Stimulated activated naive B cell treated with anti-CD40 and anti-IgM and Interleukin-4, amounts not matched to agents 10 μg/mL and 1 μg/mL and 100 μg/mL, for 72 hours (primary cell): ENCODE data around the gene LNPEP.
A peak's percentile ranks its signal among the peaks of the same experiment; 100 is the strongest.

Experiments
- ATAC-seq, 2 donors: fragments of 150-1000 bp; cut with Tn5 transposase; replicated peaks; 2 replicates each; pipeline ENCODE4 v1.10.0; 2021; ENCODE audit warnings: moderate library complexity in 1 of 2
- DNase-seq: peaks from one replicate; pipeline ENCODE4 v3.0.0; 2021
- H3K27ac Mint-ChIP-seq: one replicate; pipeline ENCODE4 v1.8.0; 2022; ENCODE audit warnings: mild to moderate bottlenecking, mixed read lengths
- H3K27me3 Mint-ChIP-seq, 2 donors: one replicate each; pipeline ENCODE4 v1.8.0; 2022; ENCODE audit warnings: mixed read lengths in 2 of 2
- H3K36me3 Mint-ChIP-seq, 2 donors: one replicate each; pipeline ENCODE4 v1.8.0; 2022; ENCODE audit warnings: mixed read lengths in 2 of 2, mild to moderate bottlenecking in 1 of 2
- H3K4me1 Mint-ChIP-seq, 2 donors: one replicate each; pipeline ENCODE4 v1.8.0; 2022; ENCODE audit warnings: mixed read lengths in 2 of 2, mild to moderate bottlenecking in 1 of 2
- H3K4me3 Mint-ChIP-seq, 2 donors: one replicate each; pipeline ENCODE4 v1.8.0; 2022; ENCODE audit warnings: mild to moderate bottlenecking in 2 of 2, mixed read lengths in 2 of 2, moderate library complexity in 1 of 2
- H3K9me3 Mint-ChIP-seq, 2 donors: one replicate each; pipeline ENCODE4 v1.8.0; 2022; ENCODE audit warnings: mixed read lengths in 2 of 2, mild to moderate bottlenecking in 1 of 2

LNPEP gene

DNA sequence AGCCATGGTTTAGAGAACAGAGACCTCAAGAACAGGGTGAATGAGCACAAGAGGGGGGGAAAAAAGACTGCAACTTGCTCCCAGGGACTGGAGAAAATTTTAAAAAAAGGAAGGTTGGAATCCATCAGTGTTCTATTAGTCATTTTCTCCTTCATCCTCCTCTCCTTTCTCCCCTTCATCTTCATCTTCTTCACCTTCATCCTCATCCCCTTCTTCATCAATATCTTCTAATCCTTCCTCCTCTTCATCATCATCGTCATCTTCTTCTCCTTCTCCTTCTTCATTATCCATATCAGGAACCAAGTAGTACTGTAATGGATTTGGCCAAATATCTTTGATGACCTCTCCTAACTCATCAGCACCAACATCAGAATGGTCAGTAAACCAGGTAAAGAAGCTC, 120.4 kb downstream of the LNPEP start:
- peaks cover 0 to 12% of the 10 kb centered on the region in 2 donors for H3K9me3 Mint-ChIP-seq
- no peak for ATAC-seq
- H3K27ac Mint-ChIP-seq: no peak overlapping the region
- no peaks in the 10 kb centered on the region for H3K4me1 Mint-ChIP-seq
- no peak for DNase-seq
- peaks cover 10 to 15% of the 10 kb centered on the region in 2 donors for H3K36me3 Mint-ChIP-seq
- peaks cover 0 to 4% of the 10 kb centered on the region in 2 donors for H3K27me3 Mint-ChIP-seq
- H3K4me3 Mint-ChIP-seq: no peak overlapping the region

DNA sequence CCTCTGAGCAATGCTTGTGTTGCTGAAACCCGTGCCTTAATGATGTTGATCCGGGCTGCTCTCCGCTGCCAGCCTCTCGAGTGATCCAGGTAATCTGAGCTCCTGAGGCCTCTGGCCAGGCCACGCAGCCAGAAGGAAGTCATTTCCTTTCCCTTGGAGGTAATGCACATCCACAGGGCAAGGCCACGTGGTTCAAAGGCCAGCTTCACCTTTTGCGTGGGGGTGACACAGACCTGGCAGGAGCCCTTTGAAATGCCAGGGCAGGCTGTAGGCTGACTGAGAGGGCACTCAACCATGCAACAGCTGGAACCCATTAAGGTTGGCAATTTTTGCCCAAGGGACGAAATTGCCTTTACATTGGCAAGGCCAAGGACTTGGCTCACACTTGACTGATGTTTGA, 126.2 kb downstream of the LNPEP start:
- H3K27ac Mint-ChIP-seq: no peak overlapping the region
- H3K4me1 Mint-ChIP-seq: peaks cover 0 to 5% of the 10 kb centered on the region in 2 donors
- no peak overlapping the region for H3K4me3 Mint-ChIP-seq
- ATAC-seq (peak; percentile 38 to 50), DNase-seq (no peak)
- H3K27me3 Mint-ChIP-seq: no peaks in the 10 kb centered on the region
- peaks cover 0 to 9% of the 10 kb centered on the region in 2 donors for H3K9me3 Mint-ChIP-seq
- H3K36me3 Mint-ChIP-seq: peaks cover 3 to 12% of the 10 kb centered on the region in 2 donors

DNA sequence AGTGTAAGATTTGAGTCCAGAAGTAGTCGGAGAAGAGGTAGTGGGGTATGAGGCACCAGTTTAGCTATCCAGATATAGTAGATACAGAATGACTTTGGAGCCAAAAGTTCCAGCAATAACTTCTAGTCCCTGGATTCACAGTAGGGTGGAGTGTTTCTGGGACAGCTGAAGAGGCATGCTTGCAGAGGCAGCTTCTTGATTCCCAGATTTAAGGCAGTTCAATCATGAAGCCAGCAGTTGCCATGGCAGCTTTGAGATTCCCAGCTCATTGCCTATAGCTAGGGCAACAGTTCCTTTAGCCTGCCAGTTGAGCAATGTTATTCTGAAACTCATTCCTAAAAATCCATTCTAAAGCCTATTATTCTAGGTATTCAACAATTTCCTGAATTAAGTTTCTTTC, 127.4 kb downstream of the LNPEP start:
- Mint-ChIP-seq H3K36me3 (peaks cover 3 to 12% of the 10 kb centered on the region in 2 donors), H3K9me3 (peaks cover 0 to 9% of the 10 kb centered on the region in 2 donors), H3K27ac (no peak overlapping the region), H3K4me3 (no peak overlapping the region), H3K27me3 (no peaks in the 10 kb centered on the region), H3K4me1 (peaks cover 0 to 5% of the 10 kb centered on the region in 2 donors)
- ATAC-seq (no peak), DNase-seq (no peak)

- H3K9me3 Mint-ChIP-seq: no peaks in the 10 kb centered on the region
- peaks cover 0 to 2% of the 10 kb centered on the region in 2 donors for H3K36me3 Mint-ChIP-seq
- H3K27me3 Mint-ChIP-seq: no peaks in the 10 kb centered on the region
- no peak overlapping the region for H3K4me3 Mint-ChIP-seq
- no peak for DNase-seq
- peak overlapping the region; percentile 37 for H3K27ac Mint-ChIP-seq
- ATAC-seq: no peak
- peaks cover 0 to 5% of the 10 kb centered on the region in 2 donors for H3K4me1 Mint-ChIP-seq
These were observed 129.6 kb downstream of the LNPEP start for GRCh38 chr5:97065475-97065874.

GRCh38 chr5:97067296-97067850, 131.5 kb downstream of the LNPEP start:
- Mint-ChIP-seq H3K36me3 (no peaks in the 10 kb centered on the region), H3K27ac (no peak overlapping the region), H3K4me1 (peaks cover 1 to 2% of the 10 kb centered on the region in 2 donors), H3K27me3 (no peaks in the 10 kb centered on the region), H3K4me3 (no peak overlapping the region), H3K9me3 (no peaks in the 10 kb centered on the region)
- DNase-seq (no peak), ATAC-seq (no peak)

GRCh38 chr5:97070234-97070633, 134.4 kb downstream of the LNPEP start:
- H3K9me3 Mint-ChIP-seq: peaks cover 0 to 2% of the 10 kb centered on the region in 2 donors
- ATAC-seq (no peak), DNase-seq (no peak)
- H3K4me3 Mint-ChIP-seq: no peak overlapping the region
- no peaks in the 10 kb centered on the region for H3K27me3 Mint-ChIP-seq
- peaks cover 0 to 3% of the 10 kb centered on the region in 2 donors for H3K36me3 Mint-ChIP-seq
- H3K27ac Mint-ChIP-seq: no peak overlapping the region
- peaks cover 18 to 28% of the 10 kb centered on the region in 2 donors for H3K4me1 Mint-ChIP-seq

DNA sequence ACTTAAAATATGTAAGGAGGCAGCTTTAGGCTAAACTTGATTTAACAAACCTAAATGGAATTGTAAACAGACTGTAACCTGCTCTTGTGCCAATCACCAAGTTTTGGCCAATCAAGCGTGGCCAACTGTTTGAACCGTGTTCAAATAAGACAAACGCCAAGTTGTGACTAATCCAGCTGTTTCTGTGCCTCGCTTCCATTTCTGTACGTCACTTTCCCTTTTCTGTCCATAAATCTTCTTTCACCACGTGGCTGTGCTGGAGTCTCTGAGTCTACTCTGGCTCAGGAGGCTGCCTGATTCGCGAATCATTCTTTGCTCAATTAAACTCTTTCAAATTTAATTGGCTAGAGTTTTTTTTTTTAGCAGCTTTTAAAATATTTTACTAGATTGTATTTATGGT, 135.2 kb downstream of the LNPEP start:
- Mint-ChIP-seq H3K27me3 (no peaks in the 10 kb centered on the region), H3K4me3 (no peak overlapping the region), H3K4me1 (peaks cover 21 to 32% of the 10 kb centered on the region in 2 donors), H3K27ac (peak overlapping the region; percentile 43), H3K36me3 (peaks cover 0 to 3% of the 10 kb centered on the region in 2 donors), H3K9me3 (peaks cover 0 to 2% of the 10 kb centered on the region in 2 donors)
- ATAC-seq (no peak), DNase-seq (no peak)

DNA sequence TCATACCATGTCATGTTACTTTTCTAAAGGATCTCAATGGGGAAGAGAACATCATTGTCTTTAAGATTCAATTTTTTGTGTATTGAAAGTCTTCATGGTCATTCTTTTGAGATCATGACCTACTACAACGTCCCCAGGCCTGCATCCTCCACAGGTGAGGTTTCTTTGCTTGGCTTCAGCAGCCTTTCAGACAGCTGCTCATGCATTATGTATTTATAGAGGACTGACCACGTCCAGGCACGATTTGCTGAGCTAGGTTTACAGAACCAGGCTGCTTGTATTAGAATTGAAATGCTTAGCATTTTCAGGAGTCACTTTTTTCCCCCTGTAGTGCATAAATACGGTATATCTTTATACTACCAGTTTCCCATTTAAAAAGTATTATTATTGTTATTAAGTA, 136.1 kb downstream of the LNPEP start:
- DNase-seq (no peak), ATAC-seq (no peak)
- Mint-ChIP-seq H3K9me3 (peaks cover 0 to 2% of the 10 kb centered on the region in 2 donors), H3K27me3 (no peaks in the 10 kb centered on the region), H3K36me3 (peaks cover 0 to 3% of the 10 kb centered on the region in 2 donors), H3K4me1 (peaks cover 23 to 36% of the 10 kb centered on the region in 2 donors), H3K4me3 (no peak overlapping the region), H3K27ac (no peak overlapping the region)

DNA sequence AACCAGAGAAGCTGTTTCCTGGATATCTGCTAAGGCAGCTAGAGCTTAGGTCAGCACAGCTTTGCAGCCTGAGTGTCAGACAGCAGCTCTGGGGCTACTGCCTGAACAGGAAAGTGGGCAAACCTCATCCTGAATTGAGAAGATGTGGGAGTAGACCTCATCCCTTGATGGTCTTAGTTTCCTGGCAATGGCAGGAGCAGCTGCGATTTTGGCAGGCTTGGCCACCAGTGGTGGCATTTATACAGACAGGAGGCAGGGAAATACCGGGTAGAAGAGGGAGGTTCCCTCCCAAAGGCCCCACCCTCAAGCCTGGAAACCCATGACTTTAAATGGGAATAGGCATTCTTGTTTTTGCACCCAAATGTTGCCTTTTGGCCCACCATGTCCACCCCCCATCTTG, 136.8 kb downstream of the LNPEP start:
- Mint-ChIP-seq H3K36me3 (peaks cover 0 to 3% of the 10 kb centered on the region in 2 donors), H3K9me3 (peaks cover 0 to 2% of the 10 kb centered on the region in 2 donors), H3K4me3 (peak overlapping the region in 1 of 2 donors; percentile 15), H3K27ac (peak overlapping the region; percentile 62), H3K4me1 (peaks cover 23 to 40% of the 10 kb centered on the region in 2 donors), H3K27me3 (no peaks in the 10 kb centered on the region)
- ATAC-seq (no peak), DNase-seq (no peak)

- ATAC-seq: no peak
- Mint-ChIP-seq H3K4me3 (peak overlapping the region; percentile 30 to 73), H3K36me3 (peaks cover 0 to 3% of the 10 kb centered on the region in 2 donors), H3K4me1 (peaks cover 24 to 47% of the 10 kb centered on the region in 2 donors), H3K9me3 (peaks cover 0 to 2% of the 10 kb centered on the region in 2 donors), H3K27ac (peak overlapping the region; percentile 89), H3K27me3 (no peaks in the 10 kb centered on the region)
- DNase-seq: no peak
These were observed 137.5 kb downstream of the LNPEP start for GRCh38 chr5:97073420-97073819.

DNA sequence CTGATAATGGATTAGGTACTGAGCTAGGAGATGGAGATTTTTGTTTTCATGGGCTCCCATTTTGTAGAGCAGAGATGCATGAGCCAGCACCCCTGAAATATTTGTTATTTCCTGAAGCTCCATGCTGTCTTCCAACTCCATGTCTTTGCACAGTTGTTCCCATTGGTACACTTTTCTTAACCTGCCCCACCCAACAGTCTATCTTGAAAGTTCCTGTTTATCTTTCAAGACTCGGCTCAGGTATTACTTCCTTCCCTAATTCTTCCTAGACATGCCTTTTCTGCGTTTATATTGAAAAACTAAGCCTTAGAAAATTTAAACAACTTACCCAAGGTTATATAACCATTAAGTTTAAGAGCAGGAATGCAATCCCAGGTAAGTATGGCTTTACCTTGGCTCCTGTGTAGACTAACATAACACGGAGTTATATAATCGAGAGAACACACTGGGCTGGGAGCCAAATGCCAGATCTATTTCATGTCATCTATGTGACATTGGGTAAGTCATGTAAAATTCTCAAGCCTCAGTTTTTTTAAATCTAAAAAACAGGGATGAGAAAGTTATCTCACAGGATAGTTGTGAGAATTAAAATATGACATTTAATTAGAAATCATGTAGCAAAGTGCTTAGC, 139.1 kb downstream of the LNPEP start:
- no peak for DNase-seq
- no peak for ATAC-seq
- Mint-ChIP-seq H3K4me3 (peak overlapping the region; percentile 34 to 38), H3K27ac (peak overlapping the region; percentile 89), H3K9me3 (peaks cover 0 to 2% of the 10 kb centered on the region in 2 donors), H3K36me3 (peaks cover 0 to 3% of the 10 kb centered on the region in 2 donors), H3K27me3 (no peaks in the 10 kb centered on the region), H3K4me1 (peaks cover 32 to 63% of the 10 kb centered on the region in 2 donors)

GRCh38 chr5:97075649-97076048, 139.8 kb downstream of the LNPEP start:
- peaks cover 0 to 2% of the 10 kb centered on the region in 2 donors for H3K9me3 Mint-ChIP-seq
- peaks cover 0 to 3% of the 10 kb centered on the region in 2 donors for H3K36me3 Mint-ChIP-seq
- H3K27me3 Mint-ChIP-seq: no peaks in the 10 kb centered on the region
- no peak for DNase-seq
- H3K27ac Mint-ChIP-seq: peak overlapping the region; percentile 14
- H3K4me1 Mint-ChIP-seq: peaks cover 32 to 68% of the 10 kb centered on the region in 2 donors
- no peak for ATAC-seq
- no peak overlapping the region for H3K4me3 Mint-ChIP-seq

DNA sequence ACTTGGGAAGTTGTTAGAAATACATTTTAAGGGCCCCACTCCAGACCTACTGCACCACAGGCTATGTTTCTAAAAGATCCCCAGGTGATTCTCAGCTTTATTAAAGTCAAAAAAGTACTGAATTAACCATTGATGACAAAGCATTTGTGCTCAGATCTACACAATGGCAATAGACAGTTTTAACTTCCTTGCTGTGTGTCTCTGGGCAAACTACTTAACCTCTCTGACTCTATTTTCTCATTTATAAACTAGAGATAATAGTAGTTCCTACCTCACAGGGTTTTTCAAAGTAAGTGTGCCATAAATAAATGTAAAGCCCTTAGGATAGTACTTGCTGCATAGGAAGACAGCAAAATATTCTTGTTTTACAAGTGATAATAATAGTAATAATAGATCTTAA, 140.2 kb downstream of the LNPEP start:
- peaks cover 0 to 2% of the 10 kb centered on the region in 2 donors for H3K9me3 Mint-ChIP-seq
- H3K36me3 Mint-ChIP-seq: peaks cover 0 to 3% of the 10 kb centered on the region in 2 donors
- no peak overlapping the region for H3K27ac Mint-ChIP-seq
- no peak overlapping the region for H3K4me3 Mint-ChIP-seq
- ATAC-seq (no peak), DNase-seq (no peak)
- H3K4me1 Mint-ChIP-seq: peaks cover 32 to 72% of the 10 kb centered on the region in 2 donors
- no peaks in the 10 kb centered on the region for H3K27me3 Mint-ChIP-seq

DNA sequence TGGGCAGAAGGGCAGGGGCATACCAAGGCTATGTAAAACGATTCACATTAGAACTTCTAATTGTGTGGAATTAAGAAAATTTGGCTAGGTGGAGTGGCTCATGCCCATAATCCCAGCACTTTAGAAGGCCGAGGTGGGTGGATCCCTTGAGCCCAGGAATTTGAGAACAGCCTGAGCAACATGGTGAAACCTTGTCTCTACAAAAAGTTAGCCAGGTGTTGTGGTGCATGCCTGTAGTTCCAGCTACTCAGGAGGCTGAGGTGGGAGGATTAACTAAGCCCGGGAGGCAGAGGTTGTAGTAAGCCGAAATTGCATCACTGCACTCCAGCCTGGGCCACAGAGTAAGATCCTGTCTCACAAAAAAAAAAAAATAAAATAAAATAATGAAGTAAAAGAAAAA, 141.4 kb downstream of the LNPEP start:
- peaks cover 36 to 78% of the 10 kb centered on the region in 2 donors for H3K4me1 Mint-ChIP-seq
- no peak for ATAC-seq
- no peak overlapping the region for H3K4me3 Mint-ChIP-seq
- H3K36me3 Mint-ChIP-seq: peaks cover 0 to 3% of the 10 kb centered on the region in 2 donors
- H3K27ac Mint-ChIP-seq: no peak overlapping the region
- H3K27me3 Mint-ChIP-seq: no peaks in the 10 kb centered on the region
- no peak for DNase-seq
- H3K9me3 Mint-ChIP-seq: peaks cover 0 to 2% of the 10 kb centered on the region in 2 donors
